ENCODE measurements around the gene SLC41A3. TPM values are rescaled to one million over a fixed set of nuclear protein-coding genes. Genes with fewer than 3 reads are reported as not detected.

SLC41A3 gene
- polyA plus RNA-seq, 2 of the 4 experiments (the other 2 are of a cell fraction): 18.9 to 24.2 TPM

- H3K9me3 ChIP-seq: no peaks in the 10 kb centered on the region
- no peak overlapping the region for H3K4me3 ChIP-seq
- 73% methylated on average over 8 of the region's 8 CpGs for WGBS (ENCODE audit: missing lambda C conversion rate)
- H3K4me1 ChIP-seq: no peaks in the 10 kb centered on the region
- no peak overlapping the region for H3K4me2 ChIP-seq
- DNase-seq (ENCODE audit: low read depth in 1 of 2, low spot score in 1 of 2) (no peak), FAIRE-seq (no peak), ATAC-seq (no peak)
- ChIA-PET POLR2A (no interaction called here), CTCF (no interaction called here)
- TF ChIP-seq RFX5 (IDR thresholded peaks at IDR 0.05): no peak
- TF ChIP-seq ZSCAN20 (CRISPR knock-in tag; IDR thresholded peaks at IDR 0.05): no peak
- TF ChIP-seq PBX3 (IDR thresholded peaks at IDR 0.05): no peak
- no peak for TF ChIP-seq JUN (IDR thresholded peaks at IDR 0.05)
- TF ChIP-seq NR3C1 (IDR thresholded peaks at IDR 0.05): no peak
- TF ChIP-seq FOXS1 (CRISPR knock-in tag; IDR thresholded peaks at IDR 0.05): no peak
- no peak for TF ChIP-seq EHMT2 (IDR thresholded peaks at IDR 0.05; ENCODE audit: low read depth)
- TF ChIP-seq NPAS2 (CRISPR knock-in tag; IDR thresholded peaks at IDR 0.05; ENCODE audit: borderline replicate concordance): no peak
- TF ChIP-seq KDM5A (IDR thresholded peaks at IDR 0.05): no peak
- no peak overlapping the region for H3K27ac ChIP-seq
Measured at GRCh38 chr3:126016616-126017015, 67.3 kb downstream of the SLC41A3 start.

GRCh38 chr3:126015075-126015474 lies 68.8 kb downstream of the SLC41A3 start:
- TF ChIP-seq NR3C1 (IDR thresholded peaks at IDR 0.05) (no peak), USF2 (IDR thresholded peaks at IDR 0.05) (no peak), BCL3 (IDR thresholded peaks at IDR 0.05) (no peak), ZNF302 (CRISPR knock-in tag; IDR thresholded peaks at IDR 0.05) (no peak), POLR2A (IDR thresholded peaks at IDR 0.05; ENCODE audit: low read length) (no peak), HMGXB4 (CRISPR knock-in tag; IDR thresholded peaks at IDR 0.05; ENCODE audit: borderline replicate concordance) (no peak), FOSL2 (IDR thresholded peaks at IDR 0.05) (no peak), FOSL2 (CRISPR knock-in tag; IDR thresholded peaks at IDR 0.05) (no peak), MYC (IDR thresholded peaks at IDR 0.05; ENCODE audit: borderline replicate concordance, low read length) (no peak)
- CTCF ChIA-PET: no interaction called here

GRCh38 chr3:126014252-126014651 lies 69.7 kb downstream of the SLC41A3 start:
- WGBS (ENCODE audit: missing lambda C conversion rate): 51% methylated on average over 3 of the region's 4 CpGs
- H3K27ac ChIP-seq: no peak overlapping the region
- no peak for TF ChIP-seq POLR2AphosphoS2 (conservative IDR thresholded peaks at IDR 0.05; ENCODE audit: low read length)
- TF ChIP-seq FOXS1 (CRISPR knock-in tag; IDR thresholded peaks at IDR 0.05): no peak
- no peak for TF ChIP-seq TFCP2L1 (CRISPR knock-in tag; IDR thresholded peaks at IDR 0.05)
- no peak for TF ChIP-seq ZC3H11A (IDR thresholded peaks at IDR 0.05)
- TF ChIP-seq EP300 (IDR thresholded peaks at IDR 0.05): no peak
- no peak for TF ChIP-seq REST (IDR thresholded peaks at IDR 0.05)
- TF ChIP-seq ELK1 (IDR thresholded peaks at IDR 0.05; ENCODE audit: low read depth, low read length): no peak
- TF ChIP-seq RNF2 (IDR thresholded peaks at IDR 0.05; ENCODE audit: borderline replicate concordance, low read depth): no peak
- TF ChIP-seq ATOH8 (CRISPR knock-in tag; IDR thresholded peaks at IDR 0.05; ENCODE audit: low read depth): no peak
- TF ChIP-seq HDAC2 (IDR thresholded peaks at IDR 0.05): no peak

More at GRCh38 chr3:126015075-126015474, 68.8 kb downstream of the SLC41A3 start:
- 93% methylated on average over 6 of the region's 10 CpGs for WGBS (ENCODE audit: missing lambda C conversion rate)
- Histone ChIP-seq H3K9me3 (no peaks in the 10 kb centered on the region), H3K4me1 (no peaks in the 10 kb centered on the region), H3K27ac (no peak overlapping the region), H3K4me3 (no peak overlapping the region), H3K4me2 (no peak overlapping the region)
- POLR2A ChIA-PET: no interaction called here
- no peak for FAIRE-seq
- no peak for ATAC-seq
- DNase-seq (ENCODE audit: low read depth in 1 of 2, low spot score in 1 of 2): no peak

More at GRCh38 chr3:126014252-126014651, 69.7 kb downstream of the SLC41A3 start:
- H3K9me3 ChIP-seq: no peaks in the 10 kb centered on the region
- DNase-seq (ENCODE audit: low read depth in 1 of 2, low spot score in 1 of 2) (no peak), FAIRE-seq (no peak), ATAC-seq (no peak)
- POLR2A ChIA-PET: no interaction called here
- no peak overlapping the region for H3K4me3 ChIP-seq
- CTCF ChIA-PET: no interaction called here
- H3K4me2 ChIP-seq: no peak overlapping the region
- no peaks in the 10 kb centered on the region for H3K4me1 ChIP-seq
